Measurements from ENCODE around the gene RCSD1. TPM values are rescaled to one million over a fixed set of nuclear protein-coding genes. Genes with fewer than 3 reads are reported as not detected.

Gene RCSD1
- total and polyA plus RNA-seq, 8 donors = 12.2 to 21.9 (median 21.3) TPM

DNA sequence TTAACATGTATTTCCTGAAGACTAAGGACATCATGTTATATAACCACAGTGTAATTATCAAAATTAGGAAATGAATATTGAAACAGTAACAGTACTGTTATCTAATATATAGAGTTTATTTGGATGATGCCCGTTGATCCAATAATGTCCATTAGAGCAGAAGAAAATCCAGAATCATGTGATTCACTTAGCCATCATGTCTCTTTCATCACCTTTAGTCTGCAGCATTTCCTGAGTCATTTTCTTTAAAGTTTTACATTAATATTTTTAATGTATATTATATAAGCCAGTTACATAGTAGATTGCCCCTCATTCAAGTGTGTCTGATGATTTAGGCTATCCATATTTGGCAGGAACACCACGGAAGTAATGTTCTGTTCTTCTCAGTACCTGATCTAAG, 120.6 kb downstream of the RCSD1 start:
- no peaks in the 10 kb centered on the region for H3K27me3 ChIP-seq
- no peaks in the 10 kb centered on the region for H3K36me3 ChIP-seq
- ATAC-seq = no peak
- H3K27ac ChIP-seq = no peak overlapping the region
- intact Hi-C loops (cut with DNase I) = no loop called here
- peaks cover 20 to 37% of the 10 kb centered on the region in 2 donors for H3K4me1 ChIP-seq
- H3K9me3 ChIP-seq = no peaks in the 10 kb centered on the region
- DNase-seq = no peak
- no peak overlapping the region for H3K4me3 ChIP-seq
- no peak for TF ChIP-seq CTCF (IDR thresholded peaks at IDR 0.05)

GRCh38 chr1:167751676-167752075, 121.6 kb downstream of the RCSD1 start:
- no peaks in the 10 kb centered on the region for H3K27me3 ChIP-seq
- DNase-seq = no peak
- H3K4me3 ChIP-seq = no peak overlapping the region
- TF ChIP-seq CTCF (IDR thresholded peaks at IDR 0.05) = no peak
- H3K27ac ChIP-seq = peak overlapping the region in 1 of 2 donors; percentile 53
- intact Hi-C loops (cut with DNase I) = no loop called here
- no peaks in the 10 kb centered on the region for H3K9me3 ChIP-seq
- peaks cover 21 to 40% of the 10 kb centered on the region in 2 donors for H3K4me1 ChIP-seq
- H3K36me3 ChIP-seq = no peaks in the 10 kb centered on the region
- no peak for ATAC-seq

DNA sequence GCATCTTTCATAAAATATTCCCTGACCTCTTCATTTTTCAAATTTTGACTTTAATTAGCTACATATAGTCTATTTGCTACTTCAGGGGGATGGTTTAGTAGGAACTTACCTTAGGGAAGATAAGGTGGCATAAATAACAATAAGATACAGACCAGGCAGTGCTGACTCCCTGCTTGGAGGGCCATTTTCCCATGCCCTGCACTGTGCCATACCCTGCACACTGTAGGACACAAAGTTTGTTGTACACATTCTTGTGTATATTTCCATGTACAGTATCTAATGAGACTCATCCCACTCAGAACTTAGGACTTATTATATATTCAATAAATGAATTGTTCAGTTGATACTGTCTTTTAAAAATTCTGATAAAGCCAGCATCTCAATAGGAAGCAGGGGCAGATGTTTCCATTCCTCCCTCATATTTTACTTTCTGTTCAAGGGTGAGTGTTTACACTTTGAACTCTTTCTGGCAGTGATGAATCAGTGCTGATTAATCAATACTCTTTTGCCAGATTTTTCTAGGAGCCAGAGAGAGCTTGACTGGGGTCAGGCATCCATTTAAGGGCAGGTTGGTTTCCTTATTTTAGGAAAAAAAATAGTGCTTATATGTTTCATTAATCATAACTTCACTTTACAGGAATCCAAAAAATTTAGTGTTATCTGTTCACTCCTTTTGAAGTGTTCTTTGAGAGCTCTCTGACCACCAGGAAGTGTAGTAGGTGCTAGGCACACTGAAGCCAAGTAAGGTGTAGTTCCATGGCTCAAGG, 122.4 kb downstream of the RCSD1 start:
- intact Hi-C loops (cut with DNase I) = no loop called here
- Histone ChIP-seq H3K4me3 (no peak overlapping the region), H3K4me1 (peaks cover 27 to 43% of the 10 kb centered on the region in 2 donors), H3K36me3 (no peaks in the 10 kb centered on the region), H3K27me3 (no peaks in the 10 kb centered on the region), H3K27ac (peak overlapping the region; percentile 45 to 53), H3K9me3 (no peaks in the 10 kb centered on the region)
- DNase-seq = no peak
- peak; percentile 71 for ATAC-seq
- TF ChIP-seq CTCF (IDR thresholded peaks at IDR 0.05) = no peak

- H3K4me3 ChIP-seq = no peak overlapping the region
- no peak for TF ChIP-seq CTCF (IDR thresholded peaks at IDR 0.05)
- ATAC-seq (no peak), DNase-seq (no peak)
- no peaks in the 10 kb centered on the region for H3K27me3 ChIP-seq
- intact Hi-C loops (cut with DNase I) = no loop called here
- H3K27ac ChIP-seq = no peak overlapping the region
- H3K4me1 ChIP-seq = peaks cover 16 to 33% of the 10 kb centered on the region in 2 donors
- no peaks in the 10 kb centered on the region for H3K9me3 ChIP-seq
- no peaks in the 10 kb centered on the region for H3K36me3 ChIP-seq
These were observed 125.6 kb downstream of the RCSD1 start for GRCh38 chr1:167755654-167756053.

Other genes with a start within 250 kb of the RCSD1 start
- 1 to 10 TPM; 5.3 to 5.6 TPM for gene CD247, start 111.7 kb upstream of the RCSD1 start, total RNA-seq
- gene CD247, start 111.7 kb upstream of the RCSD1 start, polyA plus RNA-seq (ENCODE audit: insufficient read length in 6 of 6) = 1 to 10 TPM; 1.3 to 2.0 (median 1.7) TPM
- 100 to 1,000 TPM; 132 to 157 TPM for gene CREG1, start 76.5 kb upstream of the RCSD1 start, total RNA-seq
- 10 to 100 TPM; 71.7 to 97.7 (median 91.5) TPM for gene CREG1, start 76.5 kb upstream of the RCSD1 start, polyA plus RNA-seq (ENCODE audit: insufficient read length in 6 of 6)
- gene MPZL1, start 91.8 kb downstream of the RCSD1 start, total RNA-seq = 100 to 1,000 TPM; 135 to 148 TPM
- gene MPZL1, start 91.8 kb downstream of the RCSD1 start, polyA plus RNA-seq (ENCODE audit: insufficient read length in 6 of 6) = 100 to 1,000 TPM; 110 to 135 (median 120) TPM